T-helper 9 cell (primary cell): ENCODE results near the gene EXOC4.

Source experiments
- DNase-seq: peaks from one replicate; pipeline ENCODE4 v3.0.0-alpha.2; 2020

Gene EXOC4

GRCh38 chr7:133679977-133680376 is 427.1 kb downstream of the EXOC4 start:
- no peak for DNase-seq

DNA sequence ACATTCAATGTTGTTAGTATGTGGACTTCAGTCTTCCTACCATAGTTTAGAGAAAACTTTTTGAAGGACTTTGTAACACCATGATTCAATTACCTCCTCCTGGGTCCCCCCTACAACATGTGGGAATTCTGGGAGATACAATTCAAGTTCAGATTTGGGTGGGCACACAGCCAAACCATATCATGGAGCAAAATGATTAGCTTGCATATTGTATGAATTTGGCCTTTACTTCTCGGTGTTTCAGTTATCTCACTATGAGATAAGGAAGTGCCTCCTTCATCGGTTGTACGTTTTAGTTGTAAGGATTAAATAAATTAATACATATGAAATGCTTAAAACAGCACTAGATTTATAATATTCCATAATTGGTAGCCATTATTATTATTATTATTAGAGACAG is 428.7 kb downstream of the EXOC4 start:
- DNase-seq = no peak

- DNase-seq = no peak
Observed at GRCh38 chr7:133682364-133683181, 429.7 kb downstream of the EXOC4 start.

DNA sequence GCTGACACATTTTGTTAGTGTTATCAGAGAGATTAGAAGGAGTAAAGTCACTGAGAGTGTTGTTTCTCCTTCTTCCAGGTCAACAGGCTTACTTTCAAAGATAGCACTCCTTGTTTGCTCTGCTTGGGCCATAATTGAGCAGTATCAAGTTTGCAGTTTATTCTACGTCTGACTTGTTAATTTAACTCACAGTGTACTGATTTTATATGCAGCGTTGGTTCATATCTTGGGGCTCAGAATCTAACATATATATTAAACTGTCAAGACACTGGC is 430.2 kb downstream of the EXOC4 start:
- no peak for DNase-seq

DNA sequence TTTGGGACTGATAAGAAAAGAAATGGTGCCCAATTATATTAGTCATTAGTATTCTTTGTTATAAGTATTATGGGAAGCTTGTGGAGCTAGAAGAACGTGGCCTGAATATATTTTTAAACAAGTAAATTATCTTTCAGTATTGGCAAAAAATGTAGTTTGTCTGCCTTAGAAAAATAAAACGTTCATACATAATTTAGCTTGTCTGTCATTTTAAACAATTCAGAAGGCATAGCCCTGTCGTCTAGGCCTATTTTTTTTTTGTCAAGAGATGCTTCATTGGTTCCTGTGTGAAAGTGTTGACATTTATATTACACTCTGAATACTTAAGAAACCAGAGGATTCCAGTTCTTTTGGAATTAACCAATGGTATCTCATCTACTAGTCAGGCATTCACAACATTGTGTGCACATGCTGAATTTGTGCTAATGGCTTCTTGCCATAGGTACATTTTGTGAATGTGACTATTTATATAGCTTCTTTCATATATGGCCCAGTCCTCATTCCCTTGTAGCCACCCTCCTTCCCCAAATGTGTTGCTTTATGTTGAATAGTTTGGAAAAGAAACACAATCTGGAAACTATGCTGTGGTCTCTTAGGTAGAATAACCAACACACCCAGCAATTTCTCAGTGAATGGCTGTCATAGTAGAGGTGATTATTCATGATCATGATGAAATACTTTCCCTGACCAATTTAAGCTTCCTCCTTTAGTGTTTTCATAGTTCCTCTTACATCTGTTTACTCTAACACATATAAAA is 435.8 kb downstream of the EXOC4 start:
- DNase-seq = no peak

- DNase-seq = no peak
Observed at GRCh38 chr7:133690740-133691139, 437.9 kb downstream of the EXOC4 start.

GRCh38 chr7:133691727-133692610 is 439.1 kb downstream of the EXOC4 start:
- no peak for DNase-seq

DNA sequence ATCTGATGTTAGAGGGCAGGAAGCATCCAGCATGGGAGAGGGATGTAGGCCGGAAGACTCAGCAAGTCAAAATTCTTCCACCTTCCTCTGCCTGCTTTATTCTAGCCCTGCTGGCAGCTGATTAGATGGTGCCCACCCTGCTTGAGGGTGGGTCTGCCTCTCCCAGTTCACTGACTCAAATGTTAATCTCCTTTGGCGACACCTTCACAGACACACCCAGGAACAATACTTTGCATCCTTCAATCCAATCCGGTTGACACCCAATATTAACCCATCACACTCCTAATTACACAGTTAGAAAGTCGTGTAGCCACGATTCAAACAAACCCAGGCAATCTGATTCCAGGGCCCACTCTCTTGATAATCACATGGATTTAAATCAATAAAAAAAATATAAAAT is 440.4 kb downstream of the EXOC4 start:
- DNase-seq = no peak

- DNase-seq = no peak
Observed at GRCh38 chr7:133696056-133696455, 443.2 kb downstream of the EXOC4 start.

- DNase-seq = no peak
Observed at GRCh38 chr7:133697585-133697984, 444.7 kb downstream of the EXOC4 start.

GRCh38 chr7:133698127-133698526 is 445.2 kb downstream of the EXOC4 start:
- DNase-seq = no peak

DNA sequence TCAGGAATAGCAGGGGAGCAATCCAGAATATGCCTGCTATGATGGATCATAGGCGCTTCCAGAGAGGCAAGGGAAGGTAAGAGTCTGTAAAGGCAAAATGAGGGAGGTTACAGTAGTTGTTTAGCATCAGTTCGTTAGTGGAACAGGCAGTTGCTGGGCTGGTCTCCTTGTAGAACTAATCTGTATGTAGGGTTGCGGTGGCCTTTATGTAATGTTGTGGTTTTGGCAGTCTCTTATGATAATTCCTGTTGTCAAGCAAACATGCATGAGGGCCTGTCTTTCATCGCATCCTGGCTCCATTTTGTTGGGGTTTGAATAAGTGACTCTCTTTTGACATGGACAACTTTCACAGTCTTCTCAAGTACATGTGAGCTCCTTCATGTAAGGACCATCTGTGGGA is 446.5 kb downstream of the EXOC4 start:
- no peak for DNase-seq

GRCh38 chr7:133702078-133702477 is 449.2 kb downstream of the EXOC4 start:
- DNase-seq = no peak

DNA sequence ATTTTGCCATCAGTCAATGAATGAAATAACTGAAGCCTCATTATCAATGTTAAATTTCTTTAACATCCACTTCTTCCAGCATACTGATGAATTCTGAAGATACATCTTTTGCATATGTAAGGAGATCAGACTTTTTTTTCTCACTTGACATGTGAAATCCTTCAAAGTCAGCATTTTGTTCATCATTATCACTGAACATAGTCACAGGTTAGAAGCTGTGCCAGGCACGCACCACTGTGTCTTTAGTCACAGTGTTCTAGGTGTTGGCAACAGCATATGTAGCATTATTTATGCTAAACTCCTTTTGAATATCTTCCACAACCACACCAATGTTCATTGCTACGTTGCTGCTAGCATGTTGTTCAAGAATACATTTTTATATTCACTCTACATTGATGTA is 450.1 kb downstream of the EXOC4 start:
- no peak for DNase-seq

GRCh38 chr7:133703547-133703946 is 450.7 kb downstream of the EXOC4 start:
- no peak for DNase-seq

- DNase-seq = no peak
Observed at GRCh38 chr7:133704453-133704852, 451.6 kb downstream of the EXOC4 start.

GRCh38 chr7:133705596-133705995 is 452.7 kb downstream of the EXOC4 start:
- no peak for DNase-seq

- no peak for DNase-seq
Observed at GRCh38 chr7:133706016-133706415, 453.1 kb downstream of the EXOC4 start.

GRCh38 chr7:133709036-133709880 is 456.4 kb downstream of the EXOC4 start:
- no peak for DNase-seq

- DNase-seq = no peak
Observed at GRCh38 chr7:133712544-133712943, 459.7 kb downstream of the EXOC4 start.

- DNase-seq = no peak
Observed at GRCh38 chr7:133714654-133715053, 461.8 kb downstream of the EXOC4 start.

- no peak for DNase-seq
Observed at GRCh38 chr7:133718131-133718530, 465.3 kb downstream of the EXOC4 start.

- no peak for DNase-seq
Observed at GRCh38 chr7:133723044-133723443, 470.2 kb downstream of the EXOC4 start.
